NCI-H1436 treated with DMSO at 0.1 percent for 48 hours (cell line): ENCODE measurements around the gene GRM2.

Experiments used
- DNase-seq: peaks from one replicate; lab custom pipeline; 2025; lab: John Stamatoyannopoulos, UW

Gene GRM2

DNA sequence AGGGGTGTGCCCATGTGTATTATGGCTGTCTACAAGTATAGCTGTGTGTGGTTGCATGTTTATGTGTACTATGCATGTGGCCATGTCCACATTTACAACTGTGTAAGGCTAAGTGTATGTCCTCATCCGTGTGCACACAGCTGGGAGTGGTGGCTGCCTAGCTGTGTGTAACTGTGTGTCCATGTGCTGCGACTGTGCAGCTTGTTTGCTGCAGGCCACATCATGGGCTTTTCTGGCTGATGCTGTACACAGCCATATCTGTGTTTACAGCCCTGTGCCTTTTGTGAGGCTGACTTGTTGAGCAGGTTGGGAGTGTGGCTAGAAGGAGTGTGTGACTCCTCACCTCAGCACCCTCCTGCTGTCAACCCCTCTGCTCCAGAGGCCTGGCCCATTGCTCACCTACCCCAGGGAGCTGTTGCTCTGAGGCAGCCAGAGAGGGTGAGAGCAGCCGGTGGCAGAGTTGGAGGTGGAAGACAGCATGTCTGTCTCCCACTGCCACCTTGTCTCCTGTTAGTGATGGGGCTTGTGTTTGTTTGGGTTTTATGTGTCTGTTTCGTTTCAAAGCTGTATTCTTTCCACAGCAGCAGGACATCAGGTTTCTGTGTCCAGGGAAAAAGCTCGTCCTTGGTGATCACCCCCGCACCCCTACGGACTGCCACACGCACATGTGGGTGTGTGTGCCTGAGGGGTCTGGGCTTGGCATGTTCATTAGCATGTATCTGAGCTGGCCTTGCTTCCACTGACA lies 1.4 kb upstream of the GRM2 start:
- DNase-seq: no peak

GRCh38 chr3:51706021-51706485 lies 815 bp upstream of the GRM2 start:
- no peak for DNase-seq

- DNase-seq: no peak
These were observed 1.5 kb downstream of the GRM2 start for GRCh38 chr3:51708216-51708845.

GRCh38 chr3:51709004-51709420 lies 2.1 kb downstream of the GRM2 start:
- no peak for DNase-seq

DNA sequence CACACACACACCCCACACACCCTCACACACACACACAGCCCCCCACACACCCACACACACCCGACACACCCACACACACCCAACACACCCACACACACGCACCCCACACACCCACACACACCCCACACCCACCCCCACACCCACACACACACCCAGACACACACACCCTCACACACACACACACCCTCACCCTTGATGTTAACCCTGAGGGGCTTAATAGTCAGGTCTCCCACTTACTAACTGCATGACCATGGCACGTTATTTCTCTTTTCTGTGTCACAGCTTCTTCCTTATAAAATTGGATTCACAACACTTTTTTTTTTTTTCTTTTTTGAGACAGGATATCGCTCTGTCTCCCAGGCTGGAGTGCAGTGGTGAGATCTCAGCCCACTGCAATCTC lies 2.8 kb downstream of the GRM2 start:
- no peak for DNase-seq

- DNase-seq: no peak
These were observed 3.9 kb downstream of the GRM2 start for GRCh38 chr3:51710631-51711351.

GRCh38 chr3:51711352-51712037 lies 4.6 kb downstream of the GRM2 start:
- no peak for DNase-seq

- no peak for DNase-seq
These were observed 5.2 kb downstream of the GRM2 start for GRCh38 chr3:51712038-51712420.

GRCh38 chr3:51712511-51712931 lies 5.7 kb downstream of the GRM2 start:
- no peak for DNase-seq

DNA sequence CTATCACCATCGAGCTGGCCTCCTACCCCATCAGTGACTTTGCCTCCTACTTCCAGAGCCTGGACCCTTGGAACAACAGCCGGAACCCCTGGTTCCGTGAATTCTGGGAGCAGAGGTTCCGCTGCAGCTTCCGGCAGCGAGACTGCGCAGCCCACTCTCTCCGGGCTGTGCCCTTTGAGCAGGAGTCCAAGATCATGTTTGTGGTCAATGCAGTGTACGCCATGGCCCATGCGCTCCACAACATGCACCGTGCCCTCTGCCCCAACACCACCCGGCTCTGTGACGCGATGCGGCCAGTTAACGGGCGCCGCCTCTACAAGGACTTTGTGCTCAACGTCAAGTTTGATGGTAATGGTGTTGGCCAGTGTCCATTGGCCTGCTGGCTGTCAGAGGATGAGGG lies 6.1 kb downstream of the GRM2 start:
- DNase-seq: no peak

DNA sequence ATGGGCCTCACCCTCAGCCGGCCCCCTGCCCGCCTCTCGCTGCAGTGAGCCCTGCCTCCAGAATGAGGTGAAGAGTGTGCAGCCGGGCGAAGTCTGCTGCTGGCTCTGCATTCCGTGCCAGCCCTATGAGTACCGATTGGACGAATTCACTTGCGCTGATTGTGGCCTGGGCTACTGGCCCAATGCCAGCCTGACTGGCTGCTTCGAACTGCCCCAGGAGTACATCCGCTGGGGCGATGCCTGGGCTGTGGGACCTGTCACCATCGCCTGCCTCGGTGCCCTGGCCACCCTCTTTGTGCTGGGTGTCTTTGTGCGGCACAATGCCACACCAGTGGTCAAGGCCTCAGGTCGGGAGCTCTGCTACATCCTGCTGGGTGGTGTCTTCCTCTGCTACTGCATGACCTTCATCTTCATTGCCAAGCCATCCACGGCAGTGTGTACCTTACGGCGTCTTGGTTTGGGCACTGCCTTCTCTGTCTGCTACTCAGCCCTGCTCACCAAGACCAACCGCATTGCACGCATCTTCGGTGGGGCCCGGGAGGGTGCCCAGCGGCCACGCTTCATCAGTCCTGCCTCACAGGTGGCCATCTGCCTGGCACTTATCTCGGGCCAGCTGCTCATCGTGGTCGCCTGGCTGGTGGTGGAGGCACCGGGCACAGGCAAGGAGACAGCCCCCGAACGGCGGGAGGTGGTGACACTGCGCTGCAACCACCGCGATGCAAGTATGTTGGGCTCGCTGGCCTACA lies 8.5 kb downstream of the GRM2 start:
- no peak for DNase-seq

DNA sequence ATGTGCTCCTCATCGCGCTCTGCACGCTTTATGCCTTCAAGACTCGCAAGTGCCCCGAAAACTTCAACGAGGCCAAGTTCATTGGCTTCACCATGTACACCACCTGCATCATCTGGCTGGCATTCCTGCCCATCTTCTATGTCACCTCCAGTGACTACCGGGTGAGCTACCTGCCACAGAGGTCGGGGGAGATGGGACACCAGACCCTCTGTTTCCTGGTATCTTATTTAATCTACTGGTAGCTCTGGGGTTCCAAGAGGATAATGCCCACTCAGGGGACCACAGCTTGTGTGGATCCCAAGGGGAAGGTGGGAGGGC lies 9.1 kb downstream of the GRM2 start:
- no peak for DNase-seq

DNA sequence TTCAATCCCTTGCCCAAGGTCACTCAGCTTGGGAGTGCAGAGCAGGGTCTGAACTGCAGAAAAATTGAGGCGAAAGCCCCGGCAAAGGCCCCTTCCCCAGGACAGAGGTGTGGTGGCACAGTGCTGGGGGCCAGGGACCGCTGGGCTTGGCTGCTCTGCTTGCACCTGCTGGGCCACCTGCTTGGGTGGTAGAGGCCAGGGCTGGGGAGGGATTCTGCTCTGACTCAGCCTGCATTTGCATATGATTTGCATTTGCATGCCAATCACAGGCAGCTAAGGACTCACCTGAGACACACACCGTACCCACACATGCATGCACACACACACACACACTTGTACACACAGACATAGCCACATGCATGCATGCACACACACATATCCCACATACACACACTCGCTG lies 9.9 kb downstream of the GRM2 start:
- no peak for DNase-seq

GRCh38 chr3:51717446-51717845 lies 10.6 kb downstream of the GRM2 start:
- DNase-seq: no peak

DNA sequence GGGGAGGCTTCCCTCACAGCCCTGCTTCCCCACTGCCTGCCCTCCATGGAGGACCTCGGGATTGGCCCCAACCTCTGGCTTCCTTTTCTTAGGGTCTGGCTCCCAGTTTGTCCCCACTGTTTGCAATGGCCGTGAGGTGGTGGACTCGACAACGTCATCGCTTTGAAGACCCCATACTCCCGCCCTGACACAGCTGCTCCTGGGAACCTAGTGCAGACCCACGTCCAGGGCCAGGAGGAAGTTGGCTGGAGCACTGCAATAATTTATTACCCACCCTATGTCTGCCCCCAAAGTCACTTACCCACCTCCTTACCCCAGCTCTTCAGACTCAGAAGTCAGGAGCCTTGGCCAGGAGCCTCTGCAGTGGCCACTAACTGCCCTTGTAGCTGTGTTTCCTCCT lies 11.1 kb downstream of the GRM2 start:
- DNase-seq: no peak

DNA sequence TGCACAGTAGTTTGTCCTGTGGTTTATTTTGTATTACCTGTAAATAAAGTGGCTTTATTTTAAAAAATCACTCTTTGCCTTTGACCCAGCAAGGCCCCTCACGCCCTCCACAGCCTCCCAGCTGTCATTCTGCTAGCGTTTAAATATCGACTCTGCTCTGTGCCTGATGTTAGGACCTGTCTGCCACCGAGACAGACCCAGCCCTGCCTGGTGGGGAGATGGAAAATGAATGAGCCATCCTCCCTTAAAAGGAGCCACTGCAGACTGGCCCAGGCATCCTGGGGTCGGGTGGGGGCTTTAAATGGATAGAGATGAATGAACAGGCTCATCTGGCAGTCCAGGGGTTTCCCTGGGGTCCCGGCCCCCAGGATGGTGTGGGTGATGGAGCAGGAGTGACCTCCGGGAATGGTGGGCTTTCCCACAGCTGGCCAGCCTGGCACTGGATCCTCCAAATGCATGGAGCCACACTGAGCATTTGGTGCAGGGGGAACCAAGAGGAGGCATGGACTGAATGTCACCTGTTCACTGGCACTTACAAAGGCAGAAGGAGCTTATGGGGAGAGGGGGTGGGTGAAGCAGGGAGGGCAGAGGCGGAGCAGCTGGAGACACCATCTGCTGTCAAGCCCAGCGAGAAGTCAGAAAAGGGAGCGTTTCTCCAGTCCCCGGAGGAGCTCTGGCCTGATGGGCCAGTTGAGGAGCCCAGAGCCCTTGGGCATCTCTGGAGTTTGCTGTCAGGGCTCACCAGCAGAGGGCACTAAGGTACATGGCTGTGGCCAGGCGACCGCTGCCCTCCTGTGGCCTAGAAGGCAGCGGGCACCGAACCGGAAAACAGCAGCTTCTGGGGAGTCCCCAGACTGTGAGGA lies 11.9 kb downstream of the GRM2 start:
- DNase-seq: no peak

DNA sequence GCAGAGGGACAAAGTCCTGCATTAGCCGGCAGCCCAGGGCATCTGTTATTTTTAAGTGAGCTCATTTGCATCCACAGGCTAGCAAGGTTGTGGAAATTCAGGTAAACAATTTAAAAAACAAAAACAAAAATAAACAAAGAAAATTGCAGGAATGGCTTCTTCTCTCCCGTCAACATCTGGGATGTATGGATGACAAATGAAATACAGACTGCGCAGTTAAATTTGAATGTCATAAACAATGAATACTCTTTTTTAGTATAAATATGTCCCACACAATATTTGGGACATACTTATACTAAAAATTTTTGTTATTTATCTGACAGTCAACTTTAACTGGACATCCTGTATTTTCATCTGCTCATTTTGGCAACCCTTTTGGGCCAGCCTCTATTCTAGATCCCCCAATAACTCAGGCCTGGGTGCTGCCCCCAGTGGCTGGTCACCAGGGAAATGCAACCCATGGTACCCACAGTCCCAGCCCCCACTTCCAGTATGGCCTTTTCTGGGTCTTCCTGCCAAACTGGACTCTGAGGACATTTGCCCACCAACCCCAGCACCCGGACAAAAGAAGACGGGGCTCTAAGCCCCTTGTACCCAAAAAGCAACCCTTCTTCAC lies 12.7 kb downstream of the GRM2 start:
- DNase-seq: no peak

- no peak for DNase-seq
These were observed 13.6 kb downstream of the GRM2 start for GRCh38 chr3:51720292-51721061.

- no peak for DNase-seq
These were observed 14.3 kb downstream of the GRM2 start for GRCh38 chr3:51721062-51721745.
